ENCODE data around the gene CAMSAP2. TPM values are rescaled to one million over a fixed set of nuclear protein-coding genes. Genes with fewer than 3 reads are reported as not detected.

CAMSAP2 gene
- total RNA-seq, 1 donor from 2014 or later, result 48.3 TPM

DNA sequence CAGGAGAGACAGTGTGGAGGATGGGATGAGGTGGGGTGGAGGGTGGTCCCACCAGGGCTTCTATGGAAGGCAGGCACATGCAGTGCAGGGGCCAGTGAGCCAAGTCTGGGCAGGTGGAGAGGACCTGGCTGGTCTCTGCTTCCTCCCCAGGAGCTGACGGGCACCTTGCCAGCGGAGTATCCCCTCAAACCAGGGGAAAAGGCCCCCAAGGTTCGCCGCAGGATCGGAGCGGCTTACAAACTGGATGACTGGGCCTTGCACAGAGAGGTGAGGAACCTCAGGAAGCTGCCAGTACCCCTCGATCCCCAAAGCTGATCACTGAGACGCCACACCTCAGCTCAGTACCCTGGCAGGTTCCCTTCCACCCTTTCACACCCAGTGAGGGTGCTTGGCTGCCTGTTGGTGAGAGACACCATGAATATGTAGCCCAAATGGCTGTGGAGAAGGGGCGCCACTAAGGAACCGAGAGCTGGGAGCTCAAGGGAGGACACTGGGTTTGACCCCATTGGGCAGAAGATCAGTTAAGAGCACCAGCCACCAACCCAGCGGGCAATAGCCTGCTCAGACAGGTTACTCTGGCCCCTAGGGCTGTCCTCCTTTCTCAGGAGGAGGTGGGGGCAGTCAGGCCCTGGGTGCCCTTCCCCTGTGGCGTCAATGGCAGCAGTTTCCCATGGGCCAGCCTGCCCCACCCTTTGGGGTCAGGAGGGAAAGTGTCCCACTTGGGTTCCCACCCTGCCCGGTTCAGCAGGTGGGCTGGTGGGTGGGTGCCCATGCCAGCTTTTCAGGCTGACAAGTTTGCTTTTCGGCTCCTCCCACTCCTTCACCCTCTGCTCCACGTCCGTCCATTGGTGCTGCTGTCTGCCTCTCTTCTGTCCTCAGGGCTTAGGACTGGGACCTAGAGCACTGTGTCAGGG, 161.5 kb downstream of the CAMSAP2 start:
- no peak for DNase-seq (ENCODE audit: low read depth)

- DNase-seq (ENCODE audit: low read depth), result no peak
Measured at GRCh38 chr1:200900877-200901276, 162.2 kb downstream of the CAMSAP2 start.

DNA sequence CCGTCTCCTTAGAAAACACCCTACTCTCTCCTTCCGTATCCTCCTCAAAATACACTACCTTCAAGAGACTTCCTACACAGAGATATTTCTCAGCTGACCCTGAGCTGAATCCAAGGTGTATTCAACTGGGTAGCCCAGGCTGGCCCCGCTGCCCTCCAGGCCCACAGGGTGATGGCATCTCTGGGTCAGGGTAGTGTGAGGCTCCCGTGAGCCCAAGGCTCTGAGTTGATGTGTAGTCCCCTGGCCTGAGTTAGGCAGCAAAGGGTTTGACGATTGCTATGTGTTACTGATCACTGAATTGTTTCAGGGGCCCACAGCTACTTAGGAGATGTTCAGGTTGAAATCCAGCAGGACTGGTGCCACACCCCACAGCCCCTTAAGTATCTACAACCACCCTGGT, 162.7 kb downstream of the CAMSAP2 start:
- no peak for DNase-seq (ENCODE audit: low read depth)

GRCh38 chr1:200901796-200902444, 163.2 kb downstream of the CAMSAP2 start:
- no peak for DNase-seq (ENCODE audit: low read depth)

DNA sequence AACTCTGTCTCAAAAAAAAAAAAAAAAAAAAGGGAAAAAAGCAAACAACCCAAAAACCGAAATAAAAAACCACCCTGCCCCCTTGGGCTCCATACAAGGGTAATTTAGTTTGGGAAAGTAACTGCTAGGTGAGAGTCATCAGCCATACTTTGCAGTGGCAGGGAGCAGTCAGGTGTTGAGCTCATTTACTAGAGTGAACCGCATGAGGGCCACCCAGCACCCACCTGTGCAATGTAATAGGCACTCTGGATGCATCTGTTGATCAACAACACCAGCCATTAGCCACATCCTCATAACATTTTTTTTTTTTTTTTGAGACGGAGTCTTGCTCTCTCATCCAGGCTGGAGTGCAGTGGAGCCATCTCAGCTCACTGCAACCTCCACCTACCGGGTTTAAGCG, 165.1 kb downstream of the CAMSAP2 start:
- no peak for DNase-seq (ENCODE audit: low read depth)

DNA sequence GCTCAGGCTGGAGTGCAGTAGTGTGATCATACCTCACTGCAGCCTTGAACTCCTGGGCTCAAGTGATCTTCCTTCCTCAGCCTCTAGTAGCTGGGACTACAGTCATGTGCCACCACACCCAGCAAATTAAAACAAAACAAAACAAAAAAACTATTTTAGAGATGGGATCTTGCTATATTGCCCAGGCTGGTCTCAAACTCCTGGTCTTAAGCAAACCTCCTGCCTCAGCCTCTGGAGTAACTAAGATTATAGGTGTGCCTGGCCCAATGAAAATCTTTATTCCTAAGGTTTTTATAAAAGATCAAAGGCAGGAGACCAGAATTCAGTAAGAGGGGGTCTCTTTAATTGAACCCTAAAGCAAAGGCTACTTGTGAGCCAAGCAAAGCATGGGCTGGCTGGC, 166.1 kb downstream of the CAMSAP2 start:
- DNase-seq (ENCODE audit: low read depth), result no peak

DNA sequence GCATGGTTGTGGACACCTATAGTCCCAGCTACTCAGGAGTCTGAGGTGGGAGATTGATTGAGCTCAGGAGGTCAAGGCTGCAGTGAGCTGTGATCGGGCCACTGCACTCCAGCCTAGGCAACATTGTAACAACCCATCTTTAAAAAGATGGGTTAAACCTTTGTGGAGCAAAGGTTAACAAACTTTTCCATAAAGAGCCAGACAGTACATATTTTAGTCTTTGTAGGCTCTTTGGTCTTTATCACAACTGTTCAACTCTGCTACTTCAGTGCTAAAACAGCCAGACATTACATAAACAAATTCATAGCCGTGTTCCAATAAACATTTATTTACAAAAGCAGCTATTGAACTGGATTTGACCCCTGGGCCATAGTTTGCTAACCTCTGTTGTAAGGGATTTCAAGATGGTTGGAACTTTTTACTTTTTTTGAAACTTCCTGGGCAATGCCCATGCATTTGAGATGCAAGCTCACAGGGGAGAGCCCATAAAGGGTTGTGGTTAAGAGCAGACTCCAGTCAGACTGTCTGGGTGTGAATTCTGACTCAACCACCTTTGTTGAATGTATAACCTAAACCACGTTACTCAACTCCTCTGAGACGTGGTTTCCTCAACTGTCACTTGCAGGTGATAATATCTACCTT, 166.8 kb downstream of the CAMSAP2 start:
- DNase-seq (ENCODE audit: low read depth), result peak; percentile 88

- DNase-seq (ENCODE audit: low read depth), result no peak
Measured at GRCh38 chr1:200906491-200906890, 167.8 kb downstream of the CAMSAP2 start.

- peak; percentile 63 for DNase-seq (ENCODE audit: low read depth)
Measured at GRCh38 chr1:200907611-200908097, 169.0 kb downstream of the CAMSAP2 start.

GRCh38 chr1:200908191-200908868, 169.6 kb downstream of the CAMSAP2 start:
- DNase-seq (ENCODE audit: low read depth), result no peak

- DNase-seq (ENCODE audit: low read depth), result no peak
Measured at GRCh38 chr1:200909071-200909470, 170.4 kb downstream of the CAMSAP2 start.

GRCh38 chr1:200909757-200910239, 171.1 kb downstream of the CAMSAP2 start:
- peak; percentile 88 for DNase-seq (ENCODE audit: low read depth)

Other genes starting within 250 kb of the CAMSAP2 start
- 0.40 and 5.6 TPM in 2 replicates for gene KIF14, start 118.1 kb upstream of the CAMSAP2 start, total RNA-seq
- 13.5 and 19.5 TPM in 2 replicates for gene DDX59, start 69.0 kb upstream of the CAMSAP2 start, total RNA-seq
- gene GPR25, start 134.1 kb downstream of the CAMSAP2 start, total RNA-seq, result 0.10 TPM in 1 of 2 replicates, not detected in the other
- 28.1 and 58.5 TPM in 2 replicates for gene INAVA, start 156.0 kb downstream of the CAMSAP2 start, total RNA-seq

All from renal cortical epithelial cell (primary cell).